Measurements from ENCODE around the gene GNAI1.

GNAI1 gene

GRCh38 chr7:80225361-80225760 lies 90.7 kb downstream of the GNAI1 start:
- H3K36me3 ChIP-seq (ENCODE audit: control insufficient read depth, insufficient read depth, low read length) = no peaks in the 10 kb centered on the region
- no peaks in the 10 kb centered on the region for H3K27me3 ChIP-seq (ENCODE audit: control insufficient read depth, insufficient read depth, low read length, poor library complexity, severe bottlenecking)
- no peak overlapping the region for H3K4me3 ChIP-seq (ENCODE audit: insufficient read depth, low read depth, low read length)
- no peak overlapping the region for H3K27ac ChIP-seq (ENCODE audit: insufficient read depth, low read depth, low read length, poor library complexity, severe bottlenecking)
- H3K9me3 ChIP-seq (ENCODE audit: control insufficient read depth, low read length) = no peaks in the 10 kb centered on the region
- H3K4me1 ChIP-seq (ENCODE audit: control insufficient read depth, insufficient read depth, low read length) = no peaks in the 10 kb centered on the region

GRCh38 chr7:80226629-80227028 lies 92.0 kb downstream of the GNAI1 start:
- H3K4me3 ChIP-seq (ENCODE audit: insufficient read depth, low read depth, low read length) = no peak overlapping the region
- no peak overlapping the region for H3K27ac ChIP-seq (ENCODE audit: insufficient read depth, low read depth, low read length, poor library complexity, severe bottlenecking)
- H3K4me1 ChIP-seq (ENCODE audit: control insufficient read depth, insufficient read depth, low read length) = no peaks in the 10 kb centered on the region
- WGBS, 2 experiments = 71 to 73% methylated on average over 4 of the region's 4 CpGs
- H3K9me3 ChIP-seq (ENCODE audit: control insufficient read depth, low read length) = no peaks in the 10 kb centered on the region
- no peaks in the 10 kb centered on the region for H3K36me3 ChIP-seq (ENCODE audit: control insufficient read depth, insufficient read depth, low read length)
- H3K27me3 ChIP-seq (ENCODE audit: control insufficient read depth, insufficient read depth, low read length, poor library complexity, severe bottlenecking) = no peaks in the 10 kb centered on the region

- H3K4me1 ChIP-seq (ENCODE audit: control insufficient read depth, insufficient read depth, low read length) = no peaks in the 10 kb centered on the region
- no peak overlapping the region for H3K4me3 ChIP-seq (ENCODE audit: insufficient read depth, low read depth, low read length)
- H3K36me3 ChIP-seq (ENCODE audit: control insufficient read depth, insufficient read depth, low read length) = no peaks in the 10 kb centered on the region
- no peaks in the 10 kb centered on the region for H3K27me3 ChIP-seq (ENCODE audit: control insufficient read depth, insufficient read depth, low read length, poor library complexity, severe bottlenecking)
- no peak overlapping the region for H3K27ac ChIP-seq (ENCODE audit: insufficient read depth, low read depth, low read length, poor library complexity, severe bottlenecking)
- no peaks in the 10 kb centered on the region for H3K9me3 ChIP-seq (ENCODE audit: control insufficient read depth, low read length)
- 86 to 88% methylated on average over 1 to 2 of the region's 2 CpGs for WGBS, 2 experiments
Measured at GRCh38 chr7:80230327-80230726, 95.7 kb downstream of the GNAI1 start.

GRCh38 chr7:80231707-80232106 lies 97.1 kb downstream of the GNAI1 start:
- Histone ChIP-seq H3K36me3 (ENCODE audit: control insufficient read depth, insufficient read depth, low read length) (no peaks in the 10 kb centered on the region), H3K27ac (ENCODE audit: insufficient read depth, low read depth, low read length, poor library complexity, severe bottlenecking) (no peak overlapping the region), H3K4me1 (ENCODE audit: control insufficient read depth, insufficient read depth, low read length) (no peaks in the 10 kb centered on the region), H3K27me3 (ENCODE audit: control insufficient read depth, insufficient read depth, low read length, poor library complexity, severe bottlenecking) (no peaks in the 10 kb centered on the region), H3K9me3 (ENCODE audit: control insufficient read depth, low read length) (no peaks in the 10 kb centered on the region), H3K4me3 (ENCODE audit: insufficient read depth, low read depth, low read length) (no peak overlapping the region)
- 94 to 100% methylated on average over 2 of the region's 2 CpGs for WGBS, 2 experiments

GRCh38 chr7:80232979-80233724 lies 98.5 kb downstream of the GNAI1 start:
- H3K4me3 ChIP-seq (ENCODE audit: insufficient read depth, low read depth, low read length) = no peak overlapping the region
- no peaks in the 10 kb centered on the region for H3K9me3 ChIP-seq (ENCODE audit: control insufficient read depth, low read length)
- H3K4me1 ChIP-seq (ENCODE audit: control insufficient read depth, insufficient read depth, low read length) = no peaks in the 10 kb centered on the region
- H3K27ac ChIP-seq (ENCODE audit: insufficient read depth, low read depth, low read length, poor library complexity, severe bottlenecking) = no peak overlapping the region
- H3K27me3 ChIP-seq (ENCODE audit: control insufficient read depth, insufficient read depth, low read length, poor library complexity, severe bottlenecking) = no peaks in the 10 kb centered on the region
- WGBS, 2 experiments = 89 to 91% methylated on average over 3 to 4 of the region's 4 CpGs
- no peaks in the 10 kb centered on the region for H3K36me3 ChIP-seq (ENCODE audit: control insufficient read depth, insufficient read depth, low read length)

GRCh38 chr7:80235334-80235733 lies 100.7 kb downstream of the GNAI1 start:
- WGBS, 2 experiments = 89 to 98% methylated on average over 4 of the region's 4 CpGs
- no peak overlapping the region for H3K27ac ChIP-seq (ENCODE audit: insufficient read depth, low read depth, low read length, poor library complexity, severe bottlenecking)
- H3K9me3 ChIP-seq (ENCODE audit: control insufficient read depth, low read length) = no peaks in the 10 kb centered on the region
- H3K4me3 ChIP-seq (ENCODE audit: insufficient read depth, low read depth, low read length) = no peak overlapping the region
- H3K36me3 ChIP-seq (ENCODE audit: control insufficient read depth, insufficient read depth, low read length) = no peaks in the 10 kb centered on the region
- H3K4me1 ChIP-seq (ENCODE audit: control insufficient read depth, insufficient read depth, low read length) = no peaks in the 10 kb centered on the region
- no peaks in the 10 kb centered on the region for H3K27me3 ChIP-seq (ENCODE audit: control insufficient read depth, insufficient read depth, low read length, poor library complexity, severe bottlenecking)

- Histone ChIP-seq H3K9me3 (ENCODE audit: control insufficient read depth, low read length) (no peaks in the 10 kb centered on the region), H3K4me1 (ENCODE audit: control insufficient read depth, insufficient read depth, low read length) (no peaks in the 10 kb centered on the region), H3K27me3 (ENCODE audit: control insufficient read depth, insufficient read depth, low read length, poor library complexity, severe bottlenecking) (no peaks in the 10 kb centered on the region), H3K36me3 (ENCODE audit: control insufficient read depth, insufficient read depth, low read length) (no peaks in the 10 kb centered on the region), H3K27ac (ENCODE audit: insufficient read depth, low read depth, low read length, poor library complexity, severe bottlenecking) (no peak overlapping the region), H3K4me3 (ENCODE audit: insufficient read depth, low read depth, low read length) (no peak overlapping the region)
- WGBS, 2 experiments = 100% methylated on average over 1 of the region's 1 CpG; no CpG with 5 or more reads in 1 of the 2 experiments
Measured at GRCh38 chr7:80236681-80237080, 102.0 kb downstream of the GNAI1 start.

GRCh38 chr7:80240265-80241025 lies 105.8 kb downstream of the GNAI1 start:
- Histone ChIP-seq H3K27me3 (ENCODE audit: control insufficient read depth, insufficient read depth, low read length, poor library complexity, severe bottlenecking) (no peaks in the 10 kb centered on the region), H3K4me3 (ENCODE audit: insufficient read depth, low read depth, low read length) (no peak overlapping the region), H3K4me1 (ENCODE audit: control insufficient read depth, insufficient read depth, low read length) (no peaks in the 10 kb centered on the region), H3K9me3 (ENCODE audit: control insufficient read depth, low read length) (no peaks in the 10 kb centered on the region), H3K36me3 (ENCODE audit: control insufficient read depth, insufficient read depth, low read length) (no peaks in the 10 kb centered on the region), H3K27ac (ENCODE audit: insufficient read depth, low read depth, low read length, poor library complexity, severe bottlenecking) (no peak overlapping the region)
- 97 to 100% methylated on average over 1 to 4 of the region's 4 CpGs for WGBS, 2 experiments

GRCh38 chr7:80241671-80242070 lies 107.0 kb downstream of the GNAI1 start:
- no peaks in the 10 kb centered on the region for H3K36me3 ChIP-seq (ENCODE audit: control insufficient read depth, insufficient read depth, low read length)
- H3K4me3 ChIP-seq (ENCODE audit: insufficient read depth, low read depth, low read length) = no peak overlapping the region
- H3K27ac ChIP-seq (ENCODE audit: insufficient read depth, low read depth, low read length, poor library complexity, severe bottlenecking) = no peak overlapping the region
- H3K27me3 ChIP-seq (ENCODE audit: control insufficient read depth, insufficient read depth, low read length, poor library complexity, severe bottlenecking) = no peaks in the 10 kb centered on the region
- WGBS, 2 experiments = 86 to 88% methylated on average over 1 of the region's 1 CpG
- no peaks in the 10 kb centered on the region for H3K4me1 ChIP-seq (ENCODE audit: control insufficient read depth, insufficient read depth, low read length)
- H3K9me3 ChIP-seq (ENCODE audit: control insufficient read depth, low read length) = no peaks in the 10 kb centered on the region

GRCh38 chr7:80243425-80243824 lies 108.8 kb downstream of the GNAI1 start:
- H3K4me3 ChIP-seq (ENCODE audit: insufficient read depth, low read depth, low read length) = no peak overlapping the region
- 88 to 94% methylated on average over 4 of the region's 4 CpGs for WGBS, 2 experiments
- no peak overlapping the region for H3K27ac ChIP-seq (ENCODE audit: insufficient read depth, low read depth, low read length, poor library complexity, severe bottlenecking)
- no peaks in the 10 kb centered on the region for H3K36me3 ChIP-seq (ENCODE audit: control insufficient read depth, insufficient read depth, low read length)
- no peaks in the 10 kb centered on the region for H3K9me3 ChIP-seq (ENCODE audit: control insufficient read depth, low read length)
- H3K27me3 ChIP-seq (ENCODE audit: control insufficient read depth, insufficient read depth, low read length, poor library complexity, severe bottlenecking) = no peaks in the 10 kb centered on the region
- no peaks in the 10 kb centered on the region for H3K4me1 ChIP-seq (ENCODE audit: control insufficient read depth, insufficient read depth, low read length)

Measured in ectodermal cell (in vitro differentiated cells).